Neural cell (in vitro differentiated cells): Measurements from ENCODE around the gene FNDC3B. TPM values are rescaled to one million over a fixed set of nuclear protein-coding genes. Genes with fewer than 3 reads are reported as not detected.

Source experiments
- H2AFZ ChIP-seq: fragments of 200-600, 300-800 bp; sonication (generic), shearing (Covaris generic); 2 replicates; pipeline ENCODE4 v1.6.0; 2014; ENCODE audit warnings: low read depth, mild to moderate bottlenecking, antibody characterized with exemption, low read length, moderate library complexity
- H3F3A ChIP-seq: fragments of 200-600 bp; shearing (Covaris generic); 2 replicates; pipeline ENCODE4 v1.6.1; 2016; ENCODE audit warnings: mild to moderate bottlenecking, moderate library complexity, mixed read lengths, antibody characterized with exemption, low read length; ENCODE audit not compliant: insufficient read depth, poor library complexity, severe bottlenecking
- H3K27ac ChIP-seq: fragments of 200-600, 300-800 bp; sonication (generic), shearing (Covaris generic); 2 replicates; pipeline ENCODE4 v1.5.1; 2014; ENCODE audit warnings: mild to moderate bottlenecking, low read length, moderate library complexity
- H3K27me3 ChIP-seq: fragments of 300-800, 200-600 bp; sonication (generic), shearing (Covaris generic); 2 replicates; pipeline ENCODE4 v1.6.0; 2014; ENCODE audit warnings: mild to moderate bottlenecking, low read depth, low read length, moderate library complexity; ENCODE audit not compliant: insufficient read depth
- H3K36me3 ChIP-seq: fragments of 300-800, 200-600 bp; sonication (generic), shearing (Covaris generic); 2 replicates; pipeline ENCODE4 v1.5.1; 2014; ENCODE audit warnings: mild to moderate bottlenecking, antibody characterized with exemption, low read length, moderate library complexity; ENCODE audit not compliant: insufficient read depth
- H3K4me2 ChIP-seq: fragments of 300-800, 200-600 bp; sonication (generic), shearing (Covaris generic); 2 replicates; pipeline ENCODE4 v1.6.0; 2014; ENCODE audit warnings: mild to moderate bottlenecking, low read length
- H3K4me3 ChIP-seq: fragments of 300-800, 200-600 bp; sonication (generic), shearing (Covaris generic); 2 replicates; pipeline ENCODE4 v1.5.1; 2014; ENCODE audit warnings: mild to moderate bottlenecking, low read length, moderate library complexity
- H3K79me2 ChIP-seq: fragments of 200-600 bp; shearing (Covaris generic); replicated peaks from 2 replicates; pipeline ENCODE4 v1.6.0; 2014; ENCODE audit warnings: mild to moderate bottlenecking, low read length, moderate library complexity; ENCODE audit not compliant: insufficient read depth
- H3K9ac ChIP-seq: fragments of 300-800, 200-600 bp; sonication (generic), shearing (Covaris generic); 2 replicates; pipeline ENCODE4 v1.6.1; 2016; ENCODE audit warnings: mild to moderate bottlenecking, low read length, mixed read lengths
- H3K9me2 ChIP-seq: fragments of 200-600 bp; shearing (Covaris generic); 2 replicates; pipeline ENCODE4 v1.6.1; 2016; ENCODE audit warnings: mild to moderate bottlenecking, low read length, mixed read lengths; ENCODE audit not compliant: insufficient read depth
- H3K9me3 ChIP-seq: fragments of 200-600, 300-800 bp; sonication (generic), shearing (Covaris generic); 2 replicates; pipeline ENCODE4 v1.6.1; 2016; ENCODE audit warnings: mild to moderate bottlenecking, mixed run types, low read length, moderate library complexity, mixed read lengths
- H4K20me1 ChIP-seq: fragments of 200-600 bp; shearing (Covaris generic); 2 replicates; pipeline ENCODE4 v1.6.1; 2016; ENCODE audit warnings: mild to moderate bottlenecking, mixed run types; ENCODE audit not compliant: insufficient read depth
- CTCF ChIP-seq: fragments of 450-650 bp; IDR thresholded peaks from 2 replicates; pipeline ENCODE4 v1.5.1; 2014; ENCODE audit warnings: antibody characterized with exemption, mild to moderate bottlenecking, moderate library complexity; ENCODE audit not compliant: poor library complexity, severe bottlenecking
- EP300 ChIP-seq: fragments of 450-650 bp; conservative IDR thresholded peaks from 2 replicates; pipeline ENCODE4 v1.6.1; 2014; ENCODE audit warnings: antibody characterized with exemption, mild to moderate bottlenecking, moderate library complexity; ENCODE audit not compliant: poor library complexity, severe bottlenecking
- EZH2 ChIP-seq: fragments of 200-600, 300-800 bp; shearing (Covaris generic), sonication (generic); IDR thresholded peaks from 2 replicates; pipeline ENCODE4 v1.6.1; 2014; ENCODE audit warnings: antibody characterized with exemption, low read length, borderline replicate concordance, mild to moderate bottlenecking; ENCODE audit not compliant: insufficient read depth, poor library complexity, severe bottlenecking
- MXI1 ChIP-seq: fragments of 450-650 bp; conservative IDR thresholded peaks from 2 replicates; pipeline ENCODE4 v1.6.1; 2014; ENCODE audit warnings: antibody characterized with exemption, mild to moderate bottlenecking; ENCODE audit not compliant: poor library complexity, severe bottlenecking
- POLR2AphosphoS5 ChIP-seq: IDR thresholded peaks from 2 replicates; pipeline ENCODE4 v1.6.1; 2012
- RAD21 ChIP-seq: fragments of 450-650 bp; conservative IDR thresholded peaks from 2 replicates; pipeline ENCODE4 v1.6.1; 2014; ENCODE audit warnings: antibody characterized with exemption, mild to moderate bottlenecking, moderate library complexity
- SMC3 ChIP-seq: fragments of 450-650 bp; conservative IDR thresholded peaks from 2 replicates; pipeline ENCODE4 v1.6.1; 2014; ENCODE audit warnings: antibody characterized with exemption, mild to moderate bottlenecking, moderate library complexity; ENCODE audit not compliant: poor library complexity
- TAF1 ChIP-seq: IDR thresholded peaks from 2 replicates; pipeline ENCODE4 v1.6.1; 2012; ENCODE audit warnings: low read depth
- polyA plus RNA-seq: library from polyadenylated mRNA; depleted of rRNA; stranded (reverse); fragments of >200 nt; gene quantifications from 2 replicates; pipeline ENCODE4 v1.2.3, GENCODE V29; 2014
- TF ChIP-seq, protein P1 (sequence below): IDR thresholded peaks from 2 replicates; pipeline ENCODE4 v1.6.1; 2012; ENCODE audit warnings: borderline replicate concordance

Gene FNDC3B
- polyA plus RNA-seq, 1 donor from 2014 or later = 4.9 TPM

DNA sequence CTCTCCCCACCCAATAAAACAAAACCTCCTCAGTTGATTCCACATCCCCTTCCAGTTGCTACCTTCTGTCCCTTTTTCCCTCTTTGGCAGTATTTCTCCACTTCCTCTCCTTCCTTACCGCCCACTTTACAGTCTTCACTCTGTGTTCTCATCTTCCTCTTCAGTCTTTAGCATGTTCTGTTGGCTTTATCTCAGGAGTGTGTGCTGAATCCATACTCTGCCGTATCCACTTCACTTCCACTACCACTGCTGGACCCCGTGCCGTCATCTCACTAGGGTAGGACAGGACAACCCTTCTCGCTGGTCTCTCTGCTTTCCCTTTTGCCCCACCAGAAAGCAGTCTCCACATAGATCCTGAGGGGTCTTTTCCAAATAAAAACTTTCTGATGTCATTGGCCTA lies 74.3 kb downstream of the FNDC3B start:
- no peaks in the 10 kb centered on the region for H3K9me2 ChIP-seq
- no peaks in the 10 kb centered on the region for H3K9me3 ChIP-seq
- H2AFZ ChIP-seq = no peak overlapping the region
- H3K27ac ChIP-seq = no peak overlapping the region
- H3K27me3 ChIP-seq = no peaks in the 10 kb centered on the region
- H3K4me2 ChIP-seq = no peak overlapping the region
- H3K79me2 ChIP-seq = no peaks in the 10 kb centered on the region
- no peaks in the 10 kb centered on the region for H3K36me3 ChIP-seq
- no peak overlapping the region for H3K9ac ChIP-seq
- TF ChIP-seq, protein P1, sequence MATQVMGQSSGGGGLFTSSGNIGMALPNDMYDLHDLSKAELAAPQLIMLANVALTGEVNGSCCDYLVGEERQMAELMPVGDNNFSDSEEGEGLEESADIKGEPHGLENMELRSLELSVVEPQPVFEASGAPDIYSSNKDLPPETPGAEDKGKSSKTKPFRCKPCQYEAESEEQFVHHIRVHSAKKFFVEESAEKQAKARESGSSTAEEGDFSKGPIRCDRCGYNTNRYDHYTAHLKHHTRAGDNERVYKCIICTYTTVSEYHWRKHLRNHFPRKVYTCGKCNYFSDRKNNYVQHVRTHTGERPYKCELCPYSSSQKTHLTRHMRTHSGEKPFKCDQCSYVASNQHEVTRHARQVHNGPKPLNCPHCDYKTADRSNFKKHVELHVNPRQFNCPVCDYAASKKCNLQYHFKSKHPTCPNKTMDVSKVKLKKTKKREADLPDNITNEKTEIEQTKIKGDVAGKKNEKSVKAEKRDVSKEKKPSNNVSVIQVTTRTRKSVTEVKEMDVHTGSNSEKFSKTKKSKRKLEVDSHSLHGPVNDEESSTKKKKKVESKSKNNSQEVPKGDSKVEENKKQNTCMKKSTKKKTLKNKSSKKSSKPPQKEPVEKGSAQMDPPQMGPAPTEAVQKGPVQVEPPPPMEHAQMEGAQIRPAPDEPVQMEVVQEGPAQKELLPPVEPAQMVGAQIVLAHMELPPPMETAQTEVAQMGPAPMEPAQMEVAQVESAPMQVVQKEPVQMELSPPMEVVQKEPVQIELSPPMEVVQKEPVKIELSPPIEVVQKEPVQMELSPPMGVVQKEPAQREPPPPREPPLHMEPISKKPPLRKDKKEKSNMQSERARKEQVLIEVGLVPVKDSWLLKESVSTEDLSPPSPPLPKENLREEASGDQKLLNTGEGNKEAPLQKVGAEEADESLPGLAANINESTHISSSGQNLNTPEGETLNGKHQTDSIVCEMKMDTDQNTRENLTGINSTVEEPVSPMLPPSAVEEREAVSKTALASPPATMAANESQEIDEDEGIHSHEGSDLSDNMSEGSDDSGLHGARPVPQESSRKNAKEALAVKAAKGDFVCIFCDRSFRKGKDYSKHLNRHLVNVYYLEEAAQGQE = no peak
- TF ChIP-seq EZH2 (no peak), EP300 (no peak), CTCF (no peak), SMC3 (no peak), TAF1 (no peak), POLR2AphosphoS5 (no peak), RAD21 (no peak), MXI1 (no peak)
- no peak overlapping the region for H3K4me3 ChIP-seq
- no peaks in the 10 kb centered on the region for H4K20me1 ChIP-seq
- no peaks in the 10 kb centered on the region for H3F3A ChIP-seq

GRCh38 chr3:172115059-172115458 lies 75.7 kb downstream of the FNDC3B start:
- Histone ChIP-seq H4K20me1 (no peaks in the 10 kb centered on the region), H3K27ac (no peak overlapping the region), H3K4me2 (no peak overlapping the region), H3K4me3 (no peak overlapping the region), H3K36me3 (no peaks in the 10 kb centered on the region), H3K27me3 (no peaks in the 10 kb centered on the region), H3F3A (no peaks in the 10 kb centered on the region), H3K9me2 (no peaks in the 10 kb centered on the region), H2AFZ (no peak overlapping the region), H3K79me2 (no peaks in the 10 kb centered on the region), H3K9me3 (no peaks in the 10 kb centered on the region), H3K9ac (no peak overlapping the region)
- TF ChIP-seq CTCF (no peak), EP300 (no peak), POLR2AphosphoS5 (no peak), MXI1 (no peak), TAF1 (no peak), RAD21 (no peak), EZH2 (no peak), SMC3 (no peak)
- TF ChIP-seq, protein P1 = no peak
